ENCODE measurements around the gene INHBB. TPM values are rescaled to one million over a fixed set of nuclear protein-coding genes. Genes with fewer than 3 reads are reported as not detected.
A peak's percentile ranks its signal among the peaks of the same experiment; 100 is the strongest.

The INHBB gene
- total RNA-seq, 1 donor from 2014 or later: 4.7 TPM

DNA sequence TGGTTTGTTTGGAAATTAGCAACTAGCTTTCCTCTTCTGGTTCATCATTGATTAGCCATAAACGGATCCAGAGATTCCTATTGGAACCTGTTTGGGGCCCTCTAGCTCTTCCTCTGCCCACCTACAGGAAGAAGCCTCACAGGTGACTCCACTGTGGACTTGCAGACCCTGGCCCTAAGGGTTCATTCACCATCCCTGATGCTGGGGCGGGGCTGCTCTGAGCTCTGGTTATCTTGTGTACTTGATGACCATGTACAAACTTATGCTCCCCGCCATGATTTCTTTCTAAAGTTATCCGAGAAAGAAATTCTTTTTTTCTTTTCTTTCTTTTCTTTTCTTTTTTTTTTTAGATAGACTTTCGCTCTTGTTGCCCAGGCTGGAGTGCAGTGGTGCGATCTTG lies 33.9 kb upstream of the INHBB start:
- Mint-ChIP-seq H3K4me3 (ENCODE audit: unreplicated experiment) (no peak overlapping the region), H3K4me1 (ENCODE audit: unreplicated experiment) (peaks cover 22% of the 10 kb centered on the region), H3K27me3 (ENCODE audit: unreplicated experiment) (peaks cover 16% of the 10 kb centered on the region), H3K27ac (ENCODE audit: unreplicated experiment) (no peak overlapping the region), H3K9me3 (ENCODE audit: unreplicated experiment) (no peaks in the 10 kb centered on the region), H3K36me3 (ENCODE audit: low read depth, unreplicated experiment) (peaks cover 3% of the 10 kb centered on the region)
- TF ChIP-seq, protein P1, sequence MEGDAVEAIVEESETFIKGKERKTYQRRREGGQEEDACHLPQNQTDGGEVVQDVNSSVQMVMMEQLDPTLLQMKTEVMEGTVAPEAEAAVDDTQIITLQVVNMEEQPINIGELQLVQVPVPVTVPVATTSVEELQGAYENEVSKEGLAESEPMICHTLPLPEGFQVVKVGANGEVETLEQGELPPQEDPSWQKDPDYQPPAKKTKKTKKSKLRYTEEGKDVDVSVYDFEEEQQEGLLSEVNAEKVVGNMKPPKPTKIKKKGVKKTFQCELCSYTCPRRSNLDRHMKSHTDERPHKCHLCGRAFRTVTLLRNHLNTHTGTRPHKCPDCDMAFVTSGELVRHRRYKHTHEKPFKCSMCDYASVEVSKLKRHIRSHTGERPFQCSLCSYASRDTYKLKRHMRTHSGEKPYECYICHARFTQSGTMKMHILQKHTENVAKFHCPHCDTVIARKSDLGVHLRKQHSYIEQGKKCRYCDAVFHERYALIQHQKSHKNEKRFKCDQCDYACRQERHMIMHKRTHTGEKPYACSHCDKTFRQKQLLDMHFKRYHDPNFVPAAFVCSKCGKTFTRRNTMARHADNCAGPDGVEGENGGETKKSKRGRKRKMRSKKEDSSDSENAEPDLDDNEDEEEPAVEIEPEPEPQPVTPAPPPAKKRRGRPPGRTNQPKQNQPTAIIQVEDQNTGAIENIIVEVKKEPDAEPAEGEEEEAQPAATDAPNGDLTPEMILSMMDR (IDR thresholded peaks at IDR 0.05; ENCODE audit: unreplicated experiment): no peak
- DNase-seq (ENCODE audit: low spot score): no peak

GRCh38 chr2:120312860-120313694 lies 32.9 kb upstream of the INHBB start:
- Mint-ChIP-seq H3K27me3 (ENCODE audit: unreplicated experiment) (peaks cover 16% of the 10 kb centered on the region), H3K4me3 (ENCODE audit: unreplicated experiment) (peak overlapping the region; percentile 73), H3K4me1 (ENCODE audit: unreplicated experiment) (peaks cover 22% of the 10 kb centered on the region), H3K36me3 (ENCODE audit: low read depth, unreplicated experiment) (peaks cover 3% of the 10 kb centered on the region), H3K9me3 (ENCODE audit: unreplicated experiment) (no peaks in the 10 kb centered on the region), H3K27ac (ENCODE audit: unreplicated experiment) (no peak overlapping the region)
- peak; percentile 78 for DNase-seq (ENCODE audit: low spot score)
- TF ChIP-seq, protein P1 (IDR thresholded peaks at IDR 0.05; ENCODE audit: unreplicated experiment): peak; percentile 77

DNA sequence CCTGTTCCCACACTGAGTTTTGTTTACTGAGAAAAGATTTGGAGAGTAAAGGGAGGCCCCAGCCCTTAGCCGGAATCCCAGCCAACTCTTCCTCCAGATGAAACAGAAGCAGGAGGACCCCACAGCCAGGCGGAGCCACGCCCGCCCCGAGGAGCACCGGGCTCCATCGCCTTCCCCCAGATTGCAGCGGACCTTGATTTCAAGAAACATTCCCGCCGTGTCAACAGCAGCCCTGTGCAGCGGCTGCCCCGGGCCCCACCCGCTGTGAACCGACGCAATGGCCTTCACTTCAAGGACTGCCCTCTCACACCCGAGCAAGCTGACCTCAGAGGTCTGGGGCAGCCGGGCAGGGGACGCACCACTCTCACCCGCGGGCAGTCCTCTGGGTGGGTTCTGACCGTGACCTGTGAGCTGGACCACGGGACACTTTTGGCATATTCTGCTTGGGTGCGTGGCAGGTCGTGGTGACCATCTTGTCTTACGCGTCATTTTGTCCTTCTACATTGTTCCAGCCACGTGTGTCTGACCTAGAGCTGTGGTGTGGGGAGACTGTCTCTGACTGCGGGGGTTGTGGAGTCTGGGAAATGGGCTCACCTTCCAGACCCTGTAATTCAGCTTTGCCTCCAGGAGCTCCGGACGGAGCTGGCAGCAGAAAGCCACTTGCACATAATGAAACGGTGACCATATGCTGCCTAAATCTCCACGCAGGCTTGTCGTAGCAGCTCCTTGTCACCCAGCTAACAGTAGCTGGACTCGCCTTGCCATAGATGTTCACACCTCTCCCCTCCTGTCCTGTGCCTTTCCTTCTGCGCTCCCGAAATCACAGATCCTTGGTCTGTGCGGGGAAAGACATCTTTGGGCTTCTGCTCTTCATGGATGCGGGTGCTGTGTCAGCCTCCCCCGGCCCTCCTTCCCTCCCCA lies 32.0 kb upstream of the INHBB start:
- H3K36me3 Mint-ChIP-seq (ENCODE audit: low read depth, unreplicated experiment): peaks cover 3% of the 10 kb centered on the region
- TF ChIP-seq, protein P1 (IDR thresholded peaks at IDR 0.05; ENCODE audit: unreplicated experiment): no peak
- no peaks in the 10 kb centered on the region for H3K9me3 Mint-ChIP-seq (ENCODE audit: unreplicated experiment)
- peak overlapping the region; percentile 18 for H3K27ac Mint-ChIP-seq (ENCODE audit: unreplicated experiment)
- no peak for DNase-seq (ENCODE audit: low spot score)
- peaks cover 17% of the 10 kb centered on the region for H3K27me3 Mint-ChIP-seq (ENCODE audit: unreplicated experiment)
- H3K4me3 Mint-ChIP-seq (ENCODE audit: unreplicated experiment): no peak overlapping the region
- peaks cover 28% of the 10 kb centered on the region for H3K4me1 Mint-ChIP-seq (ENCODE audit: unreplicated experiment)

GRCh38 chr2:120314690-120315366 lies 31.1 kb upstream of the INHBB start:
- H3K36me3 Mint-ChIP-seq (ENCODE audit: low read depth, unreplicated experiment): peaks cover 3% of the 10 kb centered on the region
- TF ChIP-seq, protein P1 (IDR thresholded peaks at IDR 0.05; ENCODE audit: unreplicated experiment): no peak
- H3K4me1 Mint-ChIP-seq (ENCODE audit: unreplicated experiment): peaks cover 37% of the 10 kb centered on the region
- H3K4me3 Mint-ChIP-seq (ENCODE audit: unreplicated experiment): no peak overlapping the region
- DNase-seq (ENCODE audit: low spot score): no peak
- peak overlapping the region; percentile 38 for H3K27ac Mint-ChIP-seq (ENCODE audit: unreplicated experiment)
- H3K27me3 Mint-ChIP-seq (ENCODE audit: unreplicated experiment): peaks cover 17% of the 10 kb centered on the region
- no peaks in the 10 kb centered on the region for H3K9me3 Mint-ChIP-seq (ENCODE audit: unreplicated experiment)
